ENCODE measurements around the gene CXCL16.
"Not testable (repeated sequence)": the region's sequence is repeated elsewhere in the genome, so short reads cannot be mapped to it uniquely, and the experiment has no call there.

DNA sequence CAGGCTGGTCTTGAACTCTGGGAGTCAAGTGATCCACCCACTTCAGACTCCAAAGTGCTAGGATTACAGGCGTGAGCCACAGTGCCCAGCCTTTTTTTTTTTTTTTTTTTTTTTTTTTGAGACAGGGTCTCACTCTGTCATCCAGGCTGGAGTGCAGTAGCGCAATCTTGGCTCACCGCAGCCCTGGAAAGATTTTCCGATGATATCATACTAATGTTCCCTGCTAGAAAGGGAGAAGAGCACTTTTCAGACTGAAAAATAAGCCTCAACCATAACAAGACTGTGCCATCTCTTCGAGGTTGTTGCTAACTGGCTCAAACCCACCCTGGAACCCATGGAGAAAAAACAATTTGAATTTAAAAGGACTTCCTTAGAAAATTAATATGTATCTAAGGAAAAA is 56.0 kb downstream of the CXCL16 start:
- not testable (repeated sequence) for TF ChIP-seq CTCF (IDR thresholded peaks at IDR 0.05; ENCODE audit: insufficient read depth, low read length, poor library complexity, severe bottlenecking); EZH2phosphoT487 (conservative IDR thresholded peaks at IDR 0.05; ENCODE audit: low read length)
